Ascending aorta (tissue), 2 donors: ENCODE measurements around the gene COLGALT1. TPM values are rescaled to one million over a fixed set of nuclear protein-coding genes. Genes with fewer than 3 reads are reported as not detected.

Source experiments
- DNase-seq, 2 donors: peaks; one replicate each; pipeline ENCODE4 v3.0.0-alpha.2; 2019; ENCODE audit warnings: low spot score in 2 of 2
- H3K27ac ChIP-seq, 2 donors: fragments of 200-600 bp; sonication (generic); one replicate each; pipeline ENCODE4 v1.5.1; 2016 to 2017; ENCODE audit warnings: mild to moderate bottlenecking in 1 of 2
- H3K27me3 ChIP-seq: fragments of 200-600 bp; sonication (generic); one replicate; pipeline ENCODE4 v1.5.1; 2017
- H3K36me3 ChIP-seq, 2 donors: fragments of 200-600 bp; sonication (generic); one replicate each; pipeline ENCODE4 v1.5.1; 2016
- H3K4me1 ChIP-seq, 2 donors: fragments of 200-600 bp; sonication (generic); one replicate each; pipeline ENCODE4 v1.5.1; 2016 to 2017; ENCODE audit warnings: mild to moderate bottlenecking in 1 of 2
- H3K4me3 ChIP-seq, 2 donors: fragments of 200-600 bp; sonication (generic); one replicate each; pipeline ENCODE4 v1.5.1; 2016 to 2017; ENCODE audit warnings: mild to moderate bottlenecking in 1 of 2
- H3K9me3 ChIP-seq, 2 donors: fragments of 200-600 bp; sonication (generic); one replicate each; pipeline ENCODE4 v1.5.1; 2016
- intact Hi-C: fragments of 100-400 bp; cut with DNase I; formaldehyde crosslinking; loops from one replicate; pipeline ENCODE4 v1.15.1; 2023
- total RNA-seq: library from RNA; depleted of rRNA; stranded (reverse); fragments of >200 nt; gene quantifications from one replicate; pipeline ENCODE4 v1.1.0, GENCODE V29; 2016
- TF ChIP-seq, protein P1 (sequence below), 3 experiments: fragments of 200-600 bp in 2 of 3; fragments of 450-650 bp in 1 of 3; sonication (generic) in 2 of 3; IDR thresholded peaks; one replicate each; pipeline ENCODE4 v1.5.1; 2016 to 2019; ENCODE audit warnings: antibody characterized with exemption in 3 of 3, mild to moderate bottlenecking in 1 of 3, moderate library complexity in 1 of 3

COLGALT1 gene
- total RNA-seq, 1 donor from 2014 or later: 95.4 TPM

DNA sequence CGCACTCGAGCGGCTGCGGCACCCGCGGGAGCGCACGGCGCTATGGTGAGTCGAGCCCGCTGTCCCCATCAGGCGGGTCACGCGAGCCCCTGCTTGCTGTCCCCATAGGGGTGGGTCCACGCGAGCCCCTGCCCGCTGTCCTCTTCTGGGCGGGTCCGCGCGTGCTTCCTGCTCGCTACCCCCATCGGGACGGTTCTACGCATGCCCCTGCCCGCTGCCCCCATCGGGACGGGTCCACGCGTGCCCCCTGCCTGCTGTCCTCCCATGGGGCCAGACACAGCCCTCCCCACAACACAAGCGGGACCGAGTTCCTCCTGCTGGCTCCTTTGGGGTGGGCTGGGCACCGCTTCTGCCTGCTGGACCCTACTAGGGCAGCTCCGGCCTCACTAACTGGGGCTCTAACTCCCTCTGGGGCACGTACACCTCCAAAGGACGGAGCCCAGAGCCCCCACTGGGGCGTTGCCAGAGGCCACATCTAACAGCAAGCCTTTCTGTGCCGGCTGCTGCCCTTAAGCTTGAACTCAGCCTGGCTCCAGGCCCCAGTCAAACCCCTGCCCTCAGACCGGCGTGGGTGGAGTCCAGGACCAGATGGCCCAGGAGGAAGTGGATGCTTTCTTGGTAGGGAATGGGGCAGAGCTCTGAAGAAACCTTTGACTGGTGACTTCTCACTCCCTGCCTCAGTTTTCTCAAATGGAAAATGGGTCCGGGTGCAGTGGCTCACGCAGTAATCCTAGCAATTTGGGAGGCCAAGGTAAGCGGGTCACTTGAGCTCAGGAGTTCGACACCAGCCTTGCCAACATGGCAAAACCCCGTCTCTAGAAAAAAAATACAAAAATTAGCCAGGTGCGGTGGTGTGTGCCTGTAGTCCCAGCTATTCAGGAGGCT lies 722 bp downstream of the COLGALT1 start:
- TF ChIP-seq, protein P1, sequence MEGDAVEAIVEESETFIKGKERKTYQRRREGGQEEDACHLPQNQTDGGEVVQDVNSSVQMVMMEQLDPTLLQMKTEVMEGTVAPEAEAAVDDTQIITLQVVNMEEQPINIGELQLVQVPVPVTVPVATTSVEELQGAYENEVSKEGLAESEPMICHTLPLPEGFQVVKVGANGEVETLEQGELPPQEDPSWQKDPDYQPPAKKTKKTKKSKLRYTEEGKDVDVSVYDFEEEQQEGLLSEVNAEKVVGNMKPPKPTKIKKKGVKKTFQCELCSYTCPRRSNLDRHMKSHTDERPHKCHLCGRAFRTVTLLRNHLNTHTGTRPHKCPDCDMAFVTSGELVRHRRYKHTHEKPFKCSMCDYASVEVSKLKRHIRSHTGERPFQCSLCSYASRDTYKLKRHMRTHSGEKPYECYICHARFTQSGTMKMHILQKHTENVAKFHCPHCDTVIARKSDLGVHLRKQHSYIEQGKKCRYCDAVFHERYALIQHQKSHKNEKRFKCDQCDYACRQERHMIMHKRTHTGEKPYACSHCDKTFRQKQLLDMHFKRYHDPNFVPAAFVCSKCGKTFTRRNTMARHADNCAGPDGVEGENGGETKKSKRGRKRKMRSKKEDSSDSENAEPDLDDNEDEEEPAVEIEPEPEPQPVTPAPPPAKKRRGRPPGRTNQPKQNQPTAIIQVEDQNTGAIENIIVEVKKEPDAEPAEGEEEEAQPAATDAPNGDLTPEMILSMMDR (IDR thresholded peaks at IDR 0.05): no peak
- Histone ChIP-seq H3K36me3 (peaks cover 22% of the 10 kb centered on the region in 2 donors), H3K4me3 (peak overlapping the region; percentile 93 to 96), H3K27me3 (no peaks in the 10 kb centered on the region), H3K4me1 (peaks cover 0 to 9% of the 10 kb centered on the region in 2 donors), H3K9me3 (no peaks in the 10 kb centered on the region), H3K27ac (peak overlapping the region; percentile 57 to 60)
- intact Hi-C loops: loop anchor here (1.0 to 5.0 kb wide), 4 partner anchors 44 to 301 kb away; partner anchors contain the start of gene RPL18A
- DNase-seq: peak in 1 of 2 donors; percentile 76

DNA sequence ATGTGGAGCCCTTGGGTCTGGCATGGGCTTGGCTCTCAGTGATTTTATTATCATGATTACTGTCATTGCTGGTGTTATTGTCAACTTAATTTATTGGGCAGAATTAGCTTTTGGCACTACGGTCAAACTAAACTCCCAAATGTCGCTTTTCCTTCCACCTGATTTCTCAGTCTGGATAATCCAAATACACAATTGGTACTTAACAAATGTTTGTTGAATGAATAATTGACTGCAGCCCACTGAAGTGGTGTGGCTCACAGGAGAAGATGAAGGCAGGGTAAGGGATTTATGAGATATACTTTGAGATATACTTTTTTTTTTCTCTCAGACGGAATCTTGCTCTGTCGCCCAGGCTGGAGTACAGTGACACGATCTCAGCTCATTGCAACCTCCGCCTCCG lies 1.5 kb downstream of the COLGALT1 start:
- H3K4me1 ChIP-seq: peaks cover 0 to 9% of the 10 kb centered on the region in 2 donors
- TF ChIP-seq, protein P1 (IDR thresholded peaks at IDR 0.05): no peak
- no peaks in the 10 kb centered on the region for H3K27me3 ChIP-seq
- peak overlapping the region; percentile 93 to 96 for H3K4me3 ChIP-seq
- no peak for DNase-seq
- peak overlapping the region in 1 of 2 donors; percentile 60 for H3K27ac ChIP-seq
- no peaks in the 10 kb centered on the region for H3K9me3 ChIP-seq
- intact Hi-C loops: loop anchor here (5.0 kb wide), 2 partner anchors 190 to 300 kb away; partner anchors contain the start of gene RPL18A
- peaks cover 25 to 26% of the 10 kb centered on the region in 2 donors for H3K36me3 ChIP-seq

DNA sequence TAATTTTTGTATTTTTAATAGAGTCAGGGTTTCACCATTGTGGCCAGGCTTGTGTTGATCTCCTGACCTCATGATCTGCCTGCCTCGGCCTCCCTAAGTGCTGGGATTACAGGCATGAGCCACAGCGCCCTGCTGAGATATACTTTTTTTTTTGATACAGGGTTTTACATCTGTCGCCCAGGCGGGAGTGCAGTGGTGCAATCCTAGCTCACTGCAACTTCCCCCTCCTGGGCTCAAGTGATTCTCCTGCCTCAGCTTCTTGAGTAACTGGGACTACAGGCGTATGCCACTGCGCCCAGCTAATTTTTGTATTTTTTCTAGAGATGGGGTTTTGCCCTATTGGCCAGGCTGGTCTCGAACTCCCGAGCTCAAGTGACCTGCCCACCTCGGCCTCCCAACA lies 2.0 kb downstream of the COLGALT1 start:
- Histone ChIP-seq H3K36me3 (peaks cover 28 to 31% of the 10 kb centered on the region in 2 donors), H3K4me3 (no peak overlapping the region), H3K4me1 (peaks cover 0 to 9% of the 10 kb centered on the region in 2 donors), H3K27ac (no peak overlapping the region), H3K9me3 (no peaks in the 10 kb centered on the region), H3K27me3 (no peaks in the 10 kb centered on the region)
- TF ChIP-seq, protein P1 (IDR thresholded peaks at IDR 0.05): no peak
- DNase-seq: no peak
- intact Hi-C loops: loop anchor here (5.0 kb wide), 2 partner anchors 190 to 300 kb away; partner anchors contain the start of gene RPL18A

DNA sequence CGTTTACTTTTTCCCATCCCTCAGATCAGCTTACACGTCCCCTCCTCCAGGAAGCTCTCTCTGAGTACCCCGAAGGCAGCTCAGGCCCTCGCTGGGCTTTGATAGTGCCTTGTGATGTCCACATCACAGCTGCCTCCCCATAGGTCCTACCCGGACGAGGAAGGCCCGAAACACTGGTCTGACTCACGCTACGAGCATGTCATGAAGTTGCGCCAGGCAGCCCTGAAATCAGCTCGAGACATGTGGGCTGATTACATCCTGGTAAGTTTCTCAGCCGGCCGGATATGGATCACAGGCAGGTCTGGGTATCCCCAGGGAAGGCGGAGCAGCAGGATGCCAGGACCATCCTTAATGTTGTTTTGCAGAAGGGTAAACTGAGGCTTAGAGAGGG lies 4.8 kb downstream of the COLGALT1 start:
- Histone ChIP-seq H3K27me3 (no peaks in the 10 kb centered on the region), H3K9me3 (no peaks in the 10 kb centered on the region), H3K27ac (peak overlapping the region in 1 of 2 donors; percentile 16), H3K4me1 (peaks cover 0 to 5% of the 10 kb centered on the region in 2 donors), H3K4me3 (no peak overlapping the region), H3K36me3 (peaks cover 32 to 38% of the 10 kb centered on the region in 2 donors)
- DNase-seq: no peak
- TF ChIP-seq, protein P1 (IDR thresholded peaks at IDR 0.05): no peak
- intact Hi-C loops: no loop called here

DNA sequence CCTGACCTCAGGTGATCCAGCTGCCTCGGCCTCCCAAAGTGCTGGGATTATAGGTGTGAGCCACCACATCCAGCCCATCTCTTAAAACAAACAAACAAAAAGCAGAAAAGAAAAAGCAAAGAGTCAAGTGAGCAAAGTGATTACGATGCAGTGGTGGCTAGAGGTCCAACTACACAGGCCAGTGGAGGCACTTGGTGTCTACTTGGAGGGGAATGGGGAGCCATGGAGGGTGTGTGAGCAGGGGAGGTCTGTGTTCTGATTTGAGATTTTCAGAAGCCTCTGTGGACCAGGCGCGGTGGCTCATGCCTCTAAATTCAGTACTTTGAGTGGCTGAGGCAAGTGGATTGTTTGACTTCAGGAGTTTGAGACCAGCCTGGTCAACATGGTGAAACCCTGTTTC lies 6.6 kb downstream of the COLGALT1 start:
- peaks cover 39 to 56% of the 10 kb centered on the region in 2 donors for H3K36me3 ChIP-seq
- intact Hi-C loops: no loop called here
- TF ChIP-seq, protein P1 (IDR thresholded peaks at IDR 0.05): no peak
- H3K4me3 ChIP-seq: no peak overlapping the region
- no peaks in the 10 kb centered on the region for H3K27me3 ChIP-seq
- H3K27ac ChIP-seq: no peak overlapping the region
- no peaks in the 10 kb centered on the region for H3K9me3 ChIP-seq
- no peak for DNase-seq
- no peaks in the 10 kb centered on the region for H3K4me1 ChIP-seq
